IMR-90 (cell line): ENCODE data around the gene CADM2. TPM values are rescaled to one million over a fixed set of nuclear protein-coding genes. Genes with fewer than 3 reads are reported as not detected.

Experiments used
- ATAC-seq: fragments of 200-7000 bp; cut with Tn5 transposase; 2 replicates; pipeline ENCODE4 v1.9.1; 2020; ENCODE audit warnings: low read depth, mild to moderate bottlenecking, moderate library complexity
- BruUV-seq: library from RNA; stranded (reverse); fragments of 400-500 nt; replicated peaks from 2 replicates; lab custom pipeline; 2021; lab: Mats Ljungman, UMichigan
- CTCF ChIA-PET: fragments of 300-600 bp; formaldehyde crosslinking; extraction: SDS; loops from one replicate; lab custom pipeline; 2021; ENCODE audit warnings: antibody characterized with exemption; lab: Yijun Ruan, JAX
- POLR2A ChIA-PET: fragments of 300-600 bp; sonication (Branson Sonifier 250); formaldehyde crosslinking; loops from one replicate; lab custom pipeline; 2022; ENCODE audit warnings: antibody characterized with exemption; ENCODE audit not compliant: unreplicated experiment; lab: Charles Lee
- DNase-seq: peaks from one replicate; pipeline ENCODE4 v3.0.0; 2013
- H2AFZ ChIP-seq: replicated peaks from 2 replicates; pipeline ENCODE3; 2013; ENCODE audit warnings: low read length, mild to moderate bottlenecking; ENCODE audit not compliant: poor library complexity
- H2AK5ac ChIP-seq: 2 replicates; pipeline ENCODE4 v1.6.1; 2013; ENCODE audit warnings: low read depth, low read length, inconsistent platforms
- H2AK9ac ChIP-seq: replicated peaks from 2 replicates; pipeline ENCODE3; 2013; ENCODE audit warnings: mild to moderate bottlenecking, low read depth, low read length, moderate library complexity; ENCODE audit not compliant: poor library complexity
- H2BK120ac ChIP-seq: 2 replicates; pipeline ENCODE4 v1.6.1; 2013; ENCODE audit warnings: low read depth, low read length, inconsistent platforms
- H2BK15ac ChIP-seq: 3 replicates; pipeline ENCODE4 v1.6.1; 2013; ENCODE audit warnings: low read depth, low read length, inconsistent platforms
- H2BK20ac ChIP-seq: 2 replicates; pipeline ENCODE4 v1.6.1; 2013; ENCODE audit warnings: low read depth, mild to moderate bottlenecking, inconsistent platforms, low read length, moderate library complexity
- H2BK5ac ChIP-seq: 2 replicates; pipeline ENCODE4 v1.6.1; 2013; ENCODE audit warnings: mild to moderate bottlenecking, low read depth, low read length, inconsistent platforms; ENCODE audit not compliant: poor library complexity, severe bottlenecking
- H3K14ac ChIP-seq: replicated peaks from 2 replicates; pipeline ENCODE4 v1.6.1; 2013; ENCODE audit warnings: low read depth, low read length, inconsistent platforms
- H3K18ac ChIP-seq: 2 replicates; pipeline ENCODE4 v1.6.1; 2013; ENCODE audit warnings: low read depth, low read length, control low read depth
- H3K23ac ChIP-seq: 2 replicates; pipeline ENCODE4 v1.6.1; 2013; ENCODE audit warnings: low read depth, low read length, inconsistent platforms
- H3K27ac ChIP-seq: 2 replicates; pipeline ENCODE4 v1.5.1; 2013; ENCODE audit warnings: mild to moderate bottlenecking, control low read depth, low read length; ENCODE audit not compliant: insufficient read depth
- H3K27me3 ChIP-seq: 2 replicates; pipeline ENCODE4 v1.6.1; 2013; ENCODE audit warnings: low read length; ENCODE audit not compliant: control insufficient read depth, insufficient read depth
- H3K36me3 ChIP-seq: 2 replicates; pipeline ENCODE4 v1.6.1; 2013; ENCODE audit warnings: low read length, mixed read lengths; ENCODE audit not compliant: control insufficient read depth, insufficient read depth
- H3K4ac ChIP-seq: 2 replicates; pipeline ENCODE4 v1.6.1; 2013; ENCODE audit warnings: low read depth, low read length, inconsistent platforms
- H3K4me1 ChIP-seq: 2 replicates; pipeline ENCODE4 v1.6.1; 2013; ENCODE audit warnings: low read length, mixed read lengths; ENCODE audit not compliant: control insufficient read depth, insufficient read depth
- H3K4me2 ChIP-seq: 2 replicates; pipeline ENCODE4 v1.6.1; 2013; ENCODE audit warnings: low read depth, mild to moderate bottlenecking, control low read depth, low read length, moderate library complexity
- H3K4me3 ChIP-seq: 2 replicates; pipeline ENCODE4 v1.5.1; 2013; ENCODE audit warnings: low read depth, mild to moderate bottlenecking, control low read depth, low read length, moderate library complexity; ENCODE audit not compliant: insufficient read depth
- H3K56ac ChIP-seq: 2 replicates; pipeline ENCODE4 v1.6.1; 2013; ENCODE audit warnings: low read length, inconsistent platforms; ENCODE audit not compliant: insufficient read depth; ENCODE audit errors: extremely low read depth
- H3K79me1 ChIP-seq, 2 experiments: 2 replicates each; pipeline ENCODE4 v1.6.1; 2013; ENCODE audit warnings: low read length in 2 of 2, inconsistent platforms in 1 of 2, low read depth in 1 of 2
- H3K9ac ChIP-seq: 2 replicates; pipeline ENCODE4 v1.6.1; 2013; ENCODE audit warnings: low read depth, low read length, control low read depth
- H3K9me1 ChIP-seq: 2 replicates; pipeline ENCODE4 v1.6.1; 2013; ENCODE audit warnings: low read length, inconsistent platforms; ENCODE audit not compliant: insufficient read depth
- H3K9me3 ChIP-seq: 2 replicates; pipeline ENCODE4 v1.6.1; 2013; ENCODE audit warnings: low read length; ENCODE audit not compliant: control insufficient read depth, insufficient read depth
- H4K20me1 ChIP-seq: 2 replicates; pipeline ENCODE4 v1.6.1; 2013; ENCODE audit warnings: low read length, inconsistent platforms; ENCODE audit not compliant: insufficient read depth
- H4K5ac ChIP-seq: 2 replicates; pipeline ENCODE4 v1.6.1; 2013; ENCODE audit warnings: mild to moderate bottlenecking, low read depth, low read length, control low read depth
- H4K8ac ChIP-seq, 2 experiments: 2 replicates each; pipeline ENCODE4 v1.6.1; 2013; ENCODE audit warnings: low read depth in 2 of 2, low read length in 2 of 2, control low read depth in 1 of 2, inconsistent platforms in 1 of 2
- H4K91ac ChIP-seq: 2 replicates; pipeline ENCODE4 v1.6.1; 2013; ENCODE audit warnings: low read depth, low read length, inconsistent platforms; ENCODE audit not compliant: insufficient read depth
- BHLHE40 ChIP-seq: fragments of 150-350 bp; IDR thresholded peaks from 2 replicates; pipeline ENCODE4 v1.6.1; 2016; ENCODE audit warnings: mild to moderate bottlenecking, low read depth, low read length
- CHD1 ChIP-seq: IDR thresholded peaks from 2 replicates; pipeline ENCODE4 v1.6.1; 2012; ENCODE audit warnings: low read depth, low read length, improper control_type of control experiment
- CTCF ChIP-seq: conservative IDR thresholded peaks from 2 replicates; pipeline ENCODE4 v1.5.1; 2012; ENCODE audit warnings: mild to moderate bottlenecking, low read depth, low read length, improper control_type of control experiment
- ELK1 ChIP-seq: fragments of 150-350 bp; IDR thresholded peaks from 2 replicates; pipeline ENCODE4 v1.6.1; 2016; ENCODE audit warnings: low read depth, mild to moderate bottlenecking, low read length, moderate library complexity, borderline replicate concordance
- FOS ChIP-seq: fragments of 150-350 bp; IDR thresholded peaks from 2 replicates; pipeline ENCODE4 v1.6.1; 2016; ENCODE audit warnings: low read depth, low read length
- MXI1 ChIP-seq: IDR thresholded peaks from 2 replicates; pipeline ENCODE4 v1.6.1; 2012; ENCODE audit warnings: low read depth, mild to moderate bottlenecking, low read length, moderate library complexity, borderline replicate concordance
- NFE2L2 ChIP-seq: fragments of 150-350 bp; IDR thresholded peaks from 2 replicates; pipeline ENCODE4 v1.6.1; 2016; ENCODE audit warnings: low read depth, mild to moderate bottlenecking, low read length
- RAD21 ChIP-seq: IDR thresholded peaks from 2 replicates; pipeline ENCODE4 v1.6.1; 2012; ENCODE audit warnings: low read length, improper control_type of control experiment
- RCOR1 ChIP-seq: IDR thresholded peaks from 2 replicates; pipeline ENCODE4 v1.6.1; 2012; ENCODE audit warnings: mild to moderate bottlenecking, low read length, improper control_type of control experiment; ENCODE audit not compliant: insufficient replicate concordance
- RFX5 ChIP-seq: IDR thresholded peaks from 2 replicates; pipeline ENCODE4 v1.8.0; 2012; ENCODE audit warnings: low read depth, mild to moderate bottlenecking, low read length, moderate library complexity
- SMC3 ChIP-seq: fragments of 150-350 bp; IDR thresholded peaks from 2 replicates; pipeline ENCODE4 v1.6.1; 2016; ENCODE audit warnings: low read depth, mild to moderate bottlenecking, antibody characterized with exemption, low read length, moderate library complexity
- dilution Hi-C: fragments of 300-500 bp; cut with HindIII; formaldehyde crosslinking; loops from one replicate; pipeline ENCODE4 v1.14.3; 2018; ENCODE audit warnings: low sequenced_read_pairs; ENCODE audit not compliant: unreplicated experiment
- in situ Hi-C: fragments of 300-500 bp; cut with MboI; formaldehyde crosslinking; loops from 3 replicates; pipeline ENCODE4 v1.14.3; 2019; ENCODE audit warnings: low sequenced_read_pairs, inconsistent platforms, mixed read lengths
- intact Hi-C: fragments of 100-400 bp; cut with micrococcal nuclease; formaldehyde crosslinking; loops from 2 replicates; pipeline ENCODE4 v1.10.0; 2022
- polyA plus RNA-seq, 3 experiments: library from polyadenylated mRNA; depleted of rRNA; stranded (reverse); fragments of >200 nt; gene quantifications; 2 replicates each; pipeline ENCODE4 v1.2.3, GENCODE V29; 2012; ENCODE audit warnings: low replicate concordance in 1 of 3
- total RNA-seq: library from RNA; depleted of rRNA; stranded (reverse); fragments of >200 nt; gene quantifications from 2 replicates; pipeline ENCODE4 v1.2.3, GENCODE V29; 2012
- TF ChIP-seq, protein P1 (sequence below): fragments of 150-350 bp; IDR thresholded peaks from 2 replicates; pipeline ENCODE4 v1.6.1; 2017; ENCODE audit warnings: mild to moderate bottlenecking, antibody characterized with exemption, low read length, low read depth

CADM2 gene
- total and polyA plus RNA-seq, 2 of the 4 experiments (the other 2 are of a cell fraction): not detected

GRCh38 chr3:85979034-85979433 lies 1020.2 kb downstream of the CADM2 start:
- H3K27ac ChIP-seq: no peak overlapping the region
- no peak overlapping the region for H2AK5ac ChIP-seq
- no peak for TF ChIP-seq MXI1
- TF ChIP-seq, protein P1, sequence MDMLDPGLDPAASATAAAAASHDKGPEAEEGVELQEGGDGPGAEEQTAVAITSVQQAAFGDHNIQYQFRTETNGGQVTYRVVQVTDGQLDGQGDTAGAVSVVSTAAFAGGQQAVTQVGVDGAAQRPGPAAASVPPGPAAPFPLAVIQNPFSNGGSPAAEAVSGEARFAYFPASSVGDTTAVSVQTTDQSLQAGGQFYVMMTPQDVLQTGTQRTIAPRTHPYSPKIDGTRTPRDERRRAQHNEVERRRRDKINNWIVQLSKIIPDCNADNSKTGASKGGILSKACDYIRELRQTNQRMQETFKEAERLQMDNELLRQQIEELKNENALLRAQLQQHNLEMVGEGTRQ: no peak
- no peak for TF ChIP-seq FOS
- no peak for TF ChIP-seq NFE2L2
- TF ChIP-seq RCOR1: no peak
- TF ChIP-seq BHLHE40: no peak
- no peak for TF ChIP-seq CHD1
- no peak for TF ChIP-seq RFX5
- no peak for TF ChIP-seq CTCF
- no peak for TF ChIP-seq SMC3
- TF ChIP-seq RAD21: no peak
- TF ChIP-seq ELK1: no peak
- H3K4me2 ChIP-seq: no peak overlapping the region
- H3K4ac ChIP-seq: no peak overlapping the region
- H2BK120ac ChIP-seq: no peak overlapping the region
- H3K23ac ChIP-seq: no peak overlapping the region
- intact Hi-C loops (no loop called here), in situ Hi-C loops (no loop called here), dilution Hi-C loops (no loop called here)
- DNase-seq (no peak), ATAC-seq (no peak)
- no peak overlapping the region for H2AK9ac ChIP-seq
- no peaks in the 10 kb centered on the region for H3K79me1 ChIP-seq
- ChIA-PET CTCF (no interaction called here), POLR2A (no interaction called here)
- no peak overlapping the region for H3K14ac ChIP-seq
- no peak overlapping the region for H3K56ac ChIP-seq
- H3K4me3 ChIP-seq: no peak overlapping the region
- H4K8ac ChIP-seq: no peak overlapping the region
- no peak overlapping the region for H4K5ac ChIP-seq
- H3K9me1 ChIP-seq: no peaks in the 10 kb centered on the region
- no peak overlapping the region for H3K9ac ChIP-seq
- no peaks in the 10 kb centered on the region for H3K4me1 ChIP-seq
- no peak overlapping the region for H2BK5ac ChIP-seq
- H4K20me1 ChIP-seq: no peaks in the 10 kb centered on the region
- no peak overlapping the region for H2BK15ac ChIP-seq
- H3K18ac ChIP-seq: no peak overlapping the region
- BruUV-seq: no TSS peak
- H4K91ac ChIP-seq: no peak overlapping the region
- no peaks in the 10 kb centered on the region for H3K9me3 ChIP-seq
- no peaks in the 10 kb centered on the region for H3K27me3 ChIP-seq
- H3K36me3 ChIP-seq: no peaks in the 10 kb centered on the region
- H2AFZ ChIP-seq: no peak overlapping the region
- H2BK20ac ChIP-seq: no peak overlapping the region
